Memory B cell (primary cell): Measurements from ENCODE around the gene TLE4.
"Not testable (repeated sequence)": the region's sequence is repeated elsewhere in the genome, so short reads cannot be mapped to it uniquely, and the experiment has no call there.

Experiments
- ATAC-seq: fragments of 150-1000 bp; cut with Tn5 transposase; 2 replicates; pipeline ENCODE4 v1.10.0; 2021; ENCODE audit warnings: low read depth, mild to moderate bottlenecking, moderate library complexity
- DNase-seq, 2 donors: peaks; one replicate each; pipeline ENCODE4 v3.0.0; 2022; ENCODE audit warnings: low spot score in 2 of 2
- H3K27ac Mint-ChIP-seq: one replicate; pipeline ENCODE4 v1.8.0; 2022; ENCODE audit warnings: mild to moderate bottlenecking, moderate library complexity, mixed read lengths
- H3K27me3 Mint-ChIP-seq: one replicate; pipeline ENCODE4 v1.8.0; 2022; ENCODE audit warnings: mixed read lengths
- H3K36me3 Mint-ChIP-seq: one replicate; pipeline ENCODE4 v1.8.0; 2022; ENCODE audit warnings: mild to moderate bottlenecking, mixed read lengths
- H3K4me1 Mint-ChIP-seq: one replicate; pipeline ENCODE4 v1.8.0; 2022; ENCODE audit warnings: mixed read lengths
- H3K4me3 Mint-ChIP-seq: one replicate; pipeline ENCODE4 v1.8.0; 2022; ENCODE audit warnings: mild to moderate bottlenecking, moderate library complexity, mixed read lengths
- H3K9me3 Mint-ChIP-seq: one replicate; pipeline ENCODE4 v1.8.0; 2022; ENCODE audit warnings: mixed read lengths

TLE4 gene

GRCh38 chr9:79571309-79572031 is at the start of gene TLE4:
Gene TLE4 (plus strand): TSS chr9:79571965. CDS start chr9:79572791, 826 bp downstream.
- Mint-ChIP-seq H3K4me1 (peaks cover 22% of the 10 kb centered on the region), H3K4me3 (peak within 1 kb of the TSS; percentile 91), H3K27ac (no peak within 1 kb of the TSS), H3K27me3 (peaks cover 3% of the 10 kb centered on the region), H3K36me3 (peaks cover 2% of the 10 kb centered on the region), H3K9me3 (no peaks in the 10 kb centered on the region)
- ATAC-seq (peak; percentile 78), DNase-seq (peak; percentile 94 to 100)

GRCh38 chr9:79522793-79523192 is 49.0 kb upstream of the TLE4 start:
- DNase-seq = no peak
- Mint-ChIP-seq H3K27me3 (peaks cover 6% of the 10 kb centered on the region), H3K4me3 (no peak overlapping the region), H3K9me3 (peaks cover 6% of the 10 kb centered on the region), H3K27ac (no peak overlapping the region), H3K36me3 (no peaks in the 10 kb centered on the region), H3K4me1 (no peaks in the 10 kb centered on the region)
- no peak for ATAC-seq

- no peak overlapping the region for H3K27ac Mint-ChIP-seq
- H3K4me1 Mint-ChIP-seq = no peaks in the 10 kb centered on the region
- H3K27me3 Mint-ChIP-seq = peaks cover 4% of the 10 kb centered on the region
- DNase-seq (no peak), ATAC-seq (no peak)
- peaks cover 6% of the 10 kb centered on the region for H3K9me3 Mint-ChIP-seq
- H3K36me3 Mint-ChIP-seq = no peaks in the 10 kb centered on the region
- H3K4me3 Mint-ChIP-seq = no peak overlapping the region
Measured at GRCh38 chr9:79524266-79524665, 47.5 kb upstream of the TLE4 start.

GRCh38 chr9:79526149-79526672 is 45.6 kb upstream of the TLE4 start:
- H3K27ac Mint-ChIP-seq = no peak overlapping the region
- peaks cover 6% of the 10 kb centered on the region for H3K9me3 Mint-ChIP-seq
- no peak overlapping the region for H3K4me3 Mint-ChIP-seq
- DNase-seq = no peak
- no peak for ATAC-seq
- H3K4me1 Mint-ChIP-seq = no peaks in the 10 kb centered on the region
- H3K36me3 Mint-ChIP-seq = no peaks in the 10 kb centered on the region
- peaks cover 5% of the 10 kb centered on the region for H3K27me3 Mint-ChIP-seq

GRCh38 chr9:79535534-79535933 is 36.2 kb upstream of the TLE4 start:
- no peaks in the 10 kb centered on the region for H3K36me3 Mint-ChIP-seq
- no peak for ATAC-seq
- H3K27ac Mint-ChIP-seq = no peak overlapping the region
- peaks cover 9% of the 10 kb centered on the region for H3K27me3 Mint-ChIP-seq
- DNase-seq = no peak
- H3K4me3 Mint-ChIP-seq = no peak overlapping the region
- H3K9me3 Mint-ChIP-seq = peaks cover 8% of the 10 kb centered on the region
- H3K4me1 Mint-ChIP-seq = no peaks in the 10 kb centered on the region

- Mint-ChIP-seq H3K4me3 (no peak overlapping the region), H3K27me3 (peaks cover 3% of the 10 kb centered on the region), H3K36me3 (no peaks in the 10 kb centered on the region), H3K4me1 (no peaks in the 10 kb centered on the region), H3K9me3 (peaks cover 6% of the 10 kb centered on the region), H3K27ac (no peak overlapping the region)
- no peak for ATAC-seq
- DNase-seq = no peak
Measured at GRCh38 chr9:79537838-79538237, 33.9 kb upstream of the TLE4 start.

- Mint-ChIP-seq H3K4me1 (peaks cover 3% of the 10 kb centered on the region), H3K36me3 (peaks cover 4% of the 10 kb centered on the region), H3K27me3 (peaks cover 8% of the 10 kb centered on the region), H3K27ac (no peak overlapping the region), H3K9me3 (peaks cover 10% of the 10 kb centered on the region), H3K4me3 (no peak overlapping the region)
- ATAC-seq = no peak
- no peak for DNase-seq
Measured at GRCh38 chr9:79542735-79543620, 28.8 kb upstream of the TLE4 start.

- ATAC-seq, H3K4me3 Mint-ChIP-seq: not testable (repeated sequence)
Measured at GRCh38 chr9:79544375-79544774, 27.4 kb upstream of the TLE4 start.

GRCh38 chr9:79551586-79551985 is 20.2 kb upstream of the TLE4 start:
- no peak for ATAC-seq
- H3K27me3 Mint-ChIP-seq = no peaks in the 10 kb centered on the region
- peaks cover 3% of the 10 kb centered on the region for H3K9me3 Mint-ChIP-seq

More at GRCh38 chr9:79544375-79544774, 27.4 kb upstream of the TLE4 start:
- DNase-seq, H3K27me3 Mint-ChIP-seq, H3K9me3 Mint-ChIP-seq, H3K27ac Mint-ChIP-seq, H3K36me3 Mint-ChIP-seq, H3K4me1 Mint-ChIP-seq: not testable (repeated sequence)

GRCh38 chr9:79551994-79552393 is 19.8 kb upstream of the TLE4 start:
- no peak for DNase-seq
- Mint-ChIP-seq H3K4me1 (no peaks in the 10 kb centered on the region), H3K27ac (no peak overlapping the region), H3K36me3 (no peaks in the 10 kb centered on the region), H3K4me3 (no peak overlapping the region), H3K27me3 (no peaks in the 10 kb centered on the region), H3K9me3 (peaks cover 1% of the 10 kb centered on the region)
- ATAC-seq = no peak

More at GRCh38 chr9:79551586-79551985, 20.2 kb upstream of the TLE4 start:
- no peak for DNase-seq
- H3K27ac Mint-ChIP-seq = no peak overlapping the region
- no peaks in the 10 kb centered on the region for H3K36me3 Mint-ChIP-seq
- no peak overlapping the region for H3K4me3 Mint-ChIP-seq
- H3K4me1 Mint-ChIP-seq = no peaks in the 10 kb centered on the region

GRCh38 chr9:79555474-79556089 is 16.2 kb upstream of the TLE4 start:
- no peak overlapping the region for H3K4me3 Mint-ChIP-seq
- no peak for ATAC-seq

GRCh38 chr9:79559495-79560181 is 12.1 kb upstream of the TLE4 start:
- ATAC-seq (no peak), DNase-seq (no peak)
- H3K4me1 Mint-ChIP-seq = no peaks in the 10 kb centered on the region
- no peaks in the 10 kb centered on the region for H3K9me3 Mint-ChIP-seq
- no peak overlapping the region for H3K4me3 Mint-ChIP-seq
- H3K36me3 Mint-ChIP-seq = no peaks in the 10 kb centered on the region
- no peak overlapping the region for H3K27ac Mint-ChIP-seq
- H3K27me3 Mint-ChIP-seq = peaks cover 2% of the 10 kb centered on the region

More at GRCh38 chr9:79555474-79556089, 16.2 kb upstream of the TLE4 start:
- no peaks in the 10 kb centered on the region for H3K4me1 Mint-ChIP-seq
- DNase-seq = no peak
- H3K27ac Mint-ChIP-seq = no peak overlapping the region
- H3K9me3 Mint-ChIP-seq = no peaks in the 10 kb centered on the region
- no peaks in the 10 kb centered on the region for H3K36me3 Mint-ChIP-seq
- H3K27me3 Mint-ChIP-seq = peaks cover 2% of the 10 kb centered on the region

GRCh38 chr9:79562749-79563386 is 8.9 kb upstream of the TLE4 start:
- no peak overlapping the region for H3K27ac Mint-ChIP-seq
- no peaks in the 10 kb centered on the region for H3K9me3 Mint-ChIP-seq
- peaks cover 2% of the 10 kb centered on the region for H3K27me3 Mint-ChIP-seq
- DNase-seq (no peak), ATAC-seq (no peak)
- H3K4me3 Mint-ChIP-seq = no peak overlapping the region
- H3K4me1 Mint-ChIP-seq = no peaks in the 10 kb centered on the region
- no peaks in the 10 kb centered on the region for H3K36me3 Mint-ChIP-seq
